Fibroblast of gingiva (primary cell): ENCODE data around the gene ABHD8.

Source experiments
- DNase-seq: peaks from one replicate; pipeline ENCODE4 v3.0.0-alpha.2; 2011; ENCODE audit warnings: low read depth

Gene ABHD8

GRCh38 chr19:17321655-17322489 is 18.6 kb upstream of the ABHD8 start:
- DNase-seq: no peak

DNA sequence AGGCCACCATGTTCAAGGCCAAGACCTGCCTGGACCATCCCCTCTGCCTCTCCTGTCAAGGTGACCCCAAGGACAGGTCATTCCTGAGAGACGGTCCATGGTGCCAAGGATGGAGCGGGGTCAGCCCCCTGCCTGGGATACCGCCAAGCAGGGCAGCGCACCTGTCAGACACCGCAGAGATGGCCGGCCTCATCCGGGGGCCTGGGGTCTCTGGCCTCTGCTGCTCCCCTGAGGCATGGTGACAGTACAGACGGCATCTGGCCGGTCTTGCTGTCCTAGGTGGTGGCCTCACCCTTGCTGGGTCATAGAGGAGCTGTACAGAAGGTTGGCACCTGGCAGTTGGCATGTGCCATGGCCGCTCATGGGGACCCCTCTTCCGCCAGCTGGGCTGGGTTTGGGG is 17.2 kb upstream of the ABHD8 start:
- no peak for DNase-seq

- no peak for DNase-seq
These were observed 16.4 kb upstream of the ABHD8 start for GRCh38 chr19:17319473-17320238.

GRCh38 chr19:17318966-17319365 is 15.7 kb upstream of the ABHD8 start:
- no peak for DNase-seq

DNA sequence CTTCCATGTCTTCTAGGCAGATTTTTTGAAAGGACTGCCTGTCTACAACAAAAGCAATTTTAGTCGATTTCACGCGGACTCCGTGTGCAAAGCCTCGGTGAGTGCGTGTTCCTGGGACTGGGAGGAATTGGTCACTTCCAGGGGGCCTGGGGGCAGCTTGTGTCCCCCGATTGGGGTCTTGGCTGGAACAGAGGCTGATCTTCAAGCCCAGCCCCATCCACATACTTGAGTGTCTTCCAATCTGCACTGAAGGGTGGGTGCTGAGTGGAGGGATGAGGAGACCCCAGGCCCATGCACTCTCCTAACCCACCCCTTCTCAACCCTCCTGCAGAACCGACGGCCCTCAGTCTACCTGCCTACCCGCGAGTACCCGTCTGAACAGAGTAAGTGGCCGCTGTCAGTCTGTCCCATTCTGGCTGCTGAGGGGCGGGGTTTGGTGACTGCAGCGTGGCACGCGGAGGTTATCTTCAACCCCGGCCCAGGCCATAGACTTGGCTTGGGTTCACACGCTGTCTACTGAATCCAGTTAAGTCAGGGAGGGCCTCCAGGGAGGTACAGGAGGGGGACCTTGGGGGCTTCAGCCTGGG is 10.9 kb upstream of the ABHD8 start:
- DNase-seq: no peak

GRCh38 chr19:17312189-17313113 is 9.2 kb upstream of the ABHD8 start:
- DNase-seq: no peak

DNA sequence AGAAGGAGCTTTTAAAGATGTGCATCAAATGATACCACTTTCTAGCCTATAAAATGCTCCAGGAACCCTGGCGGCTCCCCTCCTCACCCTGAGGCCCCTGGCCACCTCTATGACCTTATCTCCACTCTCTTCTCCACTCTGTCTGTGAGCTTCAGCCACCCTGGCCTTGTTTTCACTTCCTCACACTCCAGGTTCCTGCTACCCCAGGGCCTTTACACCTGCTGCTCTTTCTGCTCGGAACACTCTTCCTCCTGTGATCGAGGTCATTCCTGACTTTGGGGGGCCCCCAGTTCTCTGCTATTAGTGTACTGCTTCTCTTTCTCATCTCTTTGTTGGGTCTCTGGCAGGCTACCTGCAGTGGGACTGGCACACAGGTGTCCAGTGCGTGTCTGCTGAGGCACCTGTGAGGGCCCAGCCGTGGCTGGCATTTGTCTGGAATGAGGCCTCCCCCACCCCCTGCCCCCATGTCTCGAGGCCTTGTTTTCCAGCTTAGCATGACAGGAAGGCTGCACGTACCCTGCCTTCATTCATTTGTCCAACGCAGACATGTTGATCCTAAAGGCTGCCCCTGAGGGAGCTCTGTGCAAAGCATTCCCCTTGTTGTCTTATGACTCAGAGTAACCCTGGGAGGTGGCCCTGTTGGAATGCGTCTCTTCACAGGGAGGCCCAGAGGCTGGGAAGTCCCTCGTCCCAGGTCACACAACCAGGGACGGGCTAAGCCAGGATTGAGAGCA is 8.4 kb upstream of the ABHD8 start:
- peak; percentile 61 for DNase-seq

- no peak for DNase-seq
These were observed 6.8 kb upstream of the ABHD8 start for GRCh38 chr19:17309965-17310461.

DNA sequence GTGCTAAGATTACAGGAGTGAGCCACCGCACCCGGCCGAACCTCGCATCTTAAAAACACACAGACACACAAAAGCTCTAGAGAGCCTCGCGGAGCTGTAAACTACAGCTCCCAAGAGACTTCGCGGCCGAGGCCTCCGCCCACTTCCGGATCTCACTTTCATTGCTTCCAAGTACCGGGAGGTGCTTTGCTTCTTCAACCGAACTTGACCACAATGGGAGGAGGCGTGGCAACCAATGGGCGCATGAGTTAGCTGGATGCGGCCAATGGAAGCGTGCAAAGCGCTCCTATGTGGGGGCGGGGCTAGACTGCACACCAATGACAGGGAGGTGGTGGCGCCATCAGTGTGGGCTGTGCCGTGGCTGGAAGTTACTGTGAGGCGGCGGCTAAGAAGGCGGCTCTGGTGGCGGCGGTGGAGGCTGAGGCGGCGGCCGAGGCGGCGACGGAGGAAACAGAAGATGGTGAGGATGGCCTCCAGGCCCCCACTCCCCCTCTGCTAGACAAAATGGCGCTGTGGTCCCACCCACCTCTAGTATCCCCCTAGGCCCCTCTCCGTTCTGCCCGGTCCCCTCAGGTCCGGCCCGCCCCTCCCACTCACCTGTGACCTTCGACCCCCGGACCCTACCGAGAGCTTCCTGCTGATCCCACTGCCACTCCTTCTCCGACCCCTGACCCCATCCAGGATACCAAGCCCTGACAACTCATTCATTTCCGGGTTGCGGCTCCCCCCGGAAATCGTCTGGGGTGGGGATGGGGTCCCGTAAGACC is 6.2 kb upstream of the ABHD8 start, which contains the start of gene DDA1:
TSS of gene DDA1 (plus strand) at position 366 of the 767 bp plus-strand sequence. CDS start at position 458, 92 bp downstream.
- peak; percentile 100 for DNase-seq

GRCh38 chr19:17307876-17308377 is 4.7 kb upstream of the ABHD8 start:
- no peak for DNase-seq

- no peak for DNase-seq
These were observed 3.1 kb upstream of the ABHD8 start for GRCh38 chr19:17306285-17306714.

DNA sequence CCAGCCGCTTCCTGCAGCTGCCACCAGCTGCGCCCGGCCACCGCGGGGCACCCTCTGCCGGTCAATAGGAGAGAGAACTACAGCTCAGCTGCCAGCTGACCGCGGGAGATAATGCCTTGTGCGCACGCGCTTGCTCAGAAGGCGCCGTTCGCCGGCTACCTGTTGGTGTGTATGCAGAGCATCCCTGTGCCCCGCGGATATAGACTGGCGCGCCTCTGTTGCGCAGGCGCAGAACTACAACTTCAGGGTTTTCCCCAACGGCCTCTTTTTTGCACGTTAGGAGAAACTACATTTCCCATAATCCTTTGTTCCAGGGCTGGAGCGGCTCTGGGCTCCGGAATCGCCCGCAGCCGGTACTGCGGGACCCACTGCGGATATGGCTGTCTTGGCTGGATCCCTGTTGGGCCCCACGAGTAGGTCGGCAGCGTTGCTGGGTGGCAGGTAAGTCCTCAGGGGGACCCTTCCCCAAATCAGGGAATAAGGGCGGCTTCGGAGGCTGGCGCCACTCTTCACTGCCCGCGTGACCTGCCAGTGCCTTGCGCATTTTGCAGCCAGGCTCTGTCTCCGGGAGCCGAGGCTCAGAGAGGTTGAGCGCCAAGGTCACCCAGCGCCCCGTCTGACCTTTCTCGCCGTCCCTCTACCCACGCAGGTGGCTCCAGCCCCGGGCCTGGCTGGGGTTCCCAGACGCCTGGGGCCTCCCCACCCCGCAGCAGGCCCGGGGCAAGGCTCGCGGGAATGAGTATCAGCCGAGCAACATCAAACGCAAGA is 2.5 kb upstream of the ABHD8 start, which contains the start of gene MRPL34:
TSS of gene MRPL34 (plus strand) at position 356 of the 768 bp plus-strand sequence. CDS start at position 377, 21 bp downstream.
- peak; percentile 100 for DNase-seq

GRCh38 chr19:17305216-17305516 is 1.9 kb upstream of the ABHD8 start:
- no peak for DNase-seq

DNA sequence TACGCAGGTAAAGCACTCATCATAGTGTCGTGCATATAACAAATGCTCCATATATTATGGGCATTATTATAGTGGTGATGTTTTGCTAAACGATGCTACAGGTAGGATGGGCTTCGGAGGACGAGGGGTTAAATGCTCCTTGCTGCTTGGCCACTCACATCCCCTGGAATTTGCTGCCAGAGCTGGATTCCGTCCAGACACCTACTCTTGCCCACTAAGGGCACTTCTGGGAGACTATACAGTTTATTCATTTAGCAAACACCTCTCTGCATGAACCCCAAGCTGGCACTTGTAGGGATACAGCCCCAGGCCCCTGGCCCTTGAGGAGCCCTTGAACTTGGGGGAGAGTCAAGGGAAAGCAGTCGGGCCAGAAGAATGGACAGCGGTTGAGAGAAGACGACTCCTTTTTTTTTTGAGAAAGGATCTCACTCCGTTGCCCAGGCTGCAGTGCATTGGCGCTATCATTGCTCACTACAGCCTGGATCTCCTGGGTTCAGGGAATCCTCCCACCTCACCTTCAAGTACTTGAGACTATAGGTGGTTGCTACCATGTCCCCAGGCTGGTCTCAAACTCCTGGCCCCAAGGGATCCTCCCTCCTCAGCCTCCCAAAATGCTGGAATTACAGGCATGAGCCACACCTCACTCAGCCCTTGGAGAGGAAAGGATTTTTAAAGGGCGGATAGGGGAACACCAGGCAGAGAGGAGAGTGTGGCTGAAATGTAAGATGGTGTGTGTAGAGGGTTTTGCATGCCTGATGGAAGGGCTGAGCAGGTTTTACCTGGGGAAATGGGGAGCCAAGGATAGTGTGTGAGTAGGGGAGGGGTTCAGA is 1.4 kb upstream of the ABHD8 start:
- peak; percentile 49 for DNase-seq

DNA sequence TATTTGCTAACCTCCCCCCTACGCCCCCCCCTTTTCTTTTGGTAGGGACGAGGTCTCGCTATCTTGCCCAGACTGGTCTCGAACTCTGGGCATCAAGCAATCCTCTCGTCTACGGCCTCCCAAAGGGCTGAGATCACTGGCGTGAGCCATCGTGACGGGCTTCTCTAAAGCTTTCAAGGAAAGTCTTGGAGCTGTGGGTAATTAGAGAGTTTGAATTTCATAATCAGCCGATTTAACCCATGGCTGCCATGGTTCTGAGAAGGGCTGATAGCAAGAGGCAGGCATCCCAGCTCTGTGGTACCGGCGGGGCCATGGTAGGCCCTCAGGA is 679 bp upstream of the ABHD8 start:
- peak; percentile 86 for DNase-seq

DNA sequence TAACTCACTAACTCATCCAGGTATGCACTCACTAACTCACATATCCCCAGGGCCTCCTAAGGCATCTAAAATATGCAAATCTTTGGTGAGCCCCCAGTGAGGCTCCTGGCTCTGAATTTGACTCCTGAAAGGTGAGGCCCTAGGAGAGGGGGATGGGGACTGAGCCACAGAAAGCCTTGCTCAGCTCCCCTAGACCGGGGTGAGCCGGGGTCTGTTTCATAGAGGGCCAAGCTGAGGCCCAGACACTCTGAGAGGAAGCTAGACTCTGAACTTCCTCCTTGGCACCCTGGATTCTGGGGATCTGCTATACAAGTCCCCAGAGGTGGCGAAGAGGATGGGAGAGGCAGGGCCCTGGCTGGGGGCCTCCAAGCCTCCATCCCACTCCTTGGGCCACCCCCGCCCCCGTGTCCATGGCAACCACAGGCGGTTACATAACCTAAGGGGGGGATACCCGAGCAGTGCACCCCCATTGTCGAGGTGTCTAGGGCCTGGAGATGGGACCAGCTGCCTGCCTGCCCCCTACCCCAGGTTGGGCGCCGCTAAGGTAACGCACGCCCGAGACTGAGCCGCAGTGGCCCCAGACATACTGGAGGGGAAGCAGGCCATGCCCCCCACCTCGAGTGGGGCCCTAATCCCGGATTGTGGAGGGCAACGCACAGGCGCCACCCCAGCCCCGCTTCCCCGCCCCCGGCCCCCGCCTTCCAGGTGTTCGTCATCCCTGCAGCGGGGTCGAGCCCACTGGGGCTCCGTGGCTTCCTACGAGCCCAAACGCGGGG is 646 bp downstream of the ABHD8 start:
- no peak for DNase-seq

DNA sequence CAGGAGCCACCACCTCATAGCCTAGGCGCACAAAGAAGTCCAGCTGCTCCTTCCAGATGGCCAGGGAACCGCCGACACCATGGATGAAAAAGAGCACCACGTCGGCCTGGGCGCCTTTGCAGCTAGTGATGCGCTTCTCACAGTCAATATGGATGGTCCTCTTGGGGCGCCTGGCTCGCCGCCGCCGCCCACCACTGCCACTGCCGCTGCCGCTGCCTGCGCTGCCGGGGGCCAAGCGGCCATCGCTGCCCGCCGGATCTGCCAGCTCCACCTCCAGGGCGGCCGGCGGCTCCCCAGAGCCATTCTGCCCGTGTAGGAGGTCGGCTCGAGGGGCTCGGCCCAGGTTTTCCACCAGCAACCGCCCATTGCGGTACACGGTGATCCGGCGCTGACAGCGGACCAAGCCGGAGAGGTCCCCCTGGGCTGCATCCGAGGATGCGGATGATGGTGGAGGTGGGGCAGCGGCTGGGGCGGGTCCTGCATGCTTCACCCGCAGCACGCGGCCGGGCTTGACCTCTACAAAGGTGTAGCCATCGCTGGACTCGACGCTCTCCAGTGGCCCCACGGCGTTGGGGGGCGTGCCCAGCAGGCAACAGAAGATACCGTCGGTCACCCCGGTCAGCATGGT is 2.1 kb downstream of the ABHD8 start:
- DNase-seq: no peak
